ENCODE data around the gene CPED1.

DNA sequence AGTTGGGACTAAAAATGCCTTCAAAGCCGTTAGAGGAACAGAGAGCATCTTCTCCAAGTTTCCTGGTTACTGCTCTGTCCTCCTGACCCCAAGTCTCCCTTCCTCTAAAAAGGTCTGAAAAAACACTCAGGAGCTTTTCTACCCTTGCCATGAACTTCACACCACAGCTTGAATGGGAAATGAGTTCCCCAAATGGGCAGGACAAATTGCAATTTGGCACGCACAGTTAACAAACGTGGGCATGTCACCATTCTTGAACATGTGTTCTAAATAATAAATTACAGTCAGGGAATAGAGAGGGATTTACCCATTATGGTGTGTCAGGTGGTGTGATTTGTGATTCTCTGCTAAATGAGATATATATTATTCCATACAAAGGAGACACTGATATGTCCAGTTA lies 249.1 kb downstream of the CPED1 start:
- TF ChIP-seq CTCF (IDR thresholded peaks at IDR 0.05) (no peak), POLR2A (IDR thresholded peaks at IDR 0.05) (no peak)

All from body of pancreas (tissue), 4 donors.